ENCODE results near the gene VARS1. TPM values are rescaled to one million over a fixed set of nuclear protein-coding genes. Genes with fewer than 3 reads are reported as not detected.

Gene VARS1
- total RNA-seq, 1 experiment from 2014 or later: 132 TPM

GRCh38 chr6:31831350-31832215 lies 36.0 kb upstream of the VARS1 start:
- no peak for DNase-seq
- Mint-ChIP-seq H3K27me3 (ENCODE audit: insufficient read depth, unreplicated experiment) (no peaks in the 10 kb centered on the region), H3K9me3 (ENCODE audit: unreplicated experiment) (no peaks in the 10 kb centered on the region), H3K27ac (ENCODE audit: unreplicated experiment) (no peak overlapping the region), H3K4me3 (ENCODE audit: unreplicated experiment) (peak overlapping the region; percentile 90), H3K36me3 (ENCODE audit: insufficient read depth, unreplicated experiment) (peaks cover 51% of the 10 kb centered on the region), H3K4me1 (ENCODE audit: low read depth, unreplicated experiment) (peaks cover 8% of the 10 kb centered on the region)
- no TSS peak for BruUV-seq (replicated peaks)
- Histone ChIP-seq H3K4me3 (ENCODE audit: low read depth, low read length) (no peak overlapping the region; the same call in 1 of the 2 replicates), H3K27me3 (replicated peaks; ENCODE audit: control insufficient read depth, insufficient read depth, low read length) (no peaks in the 10 kb centered on the region), H3K9me3 (no peaks in the 10 kb centered on the region), H3K36me3 (ENCODE audit: control insufficient read depth, insufficient read depth, low read length) (peaks cover 2% of the 10 kb centered on the region; the same call in 1 of the 2 replicates), H3K4me1 (peaks cover under 1% of the 10 kb centered on the region; the same call in 1 of the 2 replicates)
- ChIA-PET CTCF (interaction anchor here (2.0 kb wide), 1 partner anchor 25 kb away, joined by 9 read pairs; the partner anchor contains the start of gene LSM2), POLR2A (interaction anchor here (0.7 to 0.8 kb wide), 2 partner anchors 16 to 176 kb away, joined by 3 to 19 read pairs; partner anchors contain the start of genes APOM, HSPA1A and HSPA1L)
- intact Hi-C loops (cut with micrococcal nuclease; ENCODE audit: unreplicated experiment): no loop called here
- TF ChIP-seq CTCF (IDR thresholded peaks at IDR 0.05; ENCODE audit: insufficient read depth in 1 of 2, low read depth in 1 of 2, low read length in 1 of 2, severe bottlenecking in 1 of 2, unreplicated experiment in 1 of 2): no peak

GRCh38 chr6:31830886-31831335 lies 35.4 kb upstream of the VARS1 start:
- Mint-ChIP-seq H3K4me3 (ENCODE audit: unreplicated experiment) (peak overlapping the region; percentile 90), H3K4me1 (ENCODE audit: low read depth, unreplicated experiment) (peaks cover 6% of the 10 kb centered on the region), H3K36me3 (ENCODE audit: insufficient read depth, unreplicated experiment) (peaks cover 44% of the 10 kb centered on the region), H3K9me3 (ENCODE audit: unreplicated experiment) (no peaks in the 10 kb centered on the region), H3K27me3 (ENCODE audit: insufficient read depth, unreplicated experiment) (no peaks in the 10 kb centered on the region), H3K27ac (ENCODE audit: unreplicated experiment) (peak overlapping the region; percentile 81)
- Histone ChIP-seq H3K4me3 (ENCODE audit: low read depth, low read length) (peak overlapping the region; percentile 42), H3K9me3 (no peaks in the 10 kb centered on the region), H3K27me3 (replicated peaks; ENCODE audit: control insufficient read depth, insufficient read depth, low read length) (no peaks in the 10 kb centered on the region), H3K36me3 (ENCODE audit: control insufficient read depth, insufficient read depth, low read length) (no peaks in the 10 kb centered on the region), H3K4me1 (peaks cover 7% of the 10 kb centered on the region)
- BruUV-seq (replicated peaks): no TSS peak
- TF ChIP-seq CTCF (IDR thresholded peaks at IDR 0.05; ENCODE audit: insufficient read depth in 1 of 2, low read depth in 1 of 2, low read length in 1 of 2, severe bottlenecking in 1 of 2, unreplicated experiment in 1 of 2): no peak
- ChIA-PET CTCF (interaction anchor here (0.9 to 2.0 kb wide), 4 partner anchors 16 to 101 kb away, joined by 3 to 9 read pairs (median 6); partner anchors contain the start of genes DDAH2, HSPA1A, HSPA1L and LSM2), POLR2A (interaction anchor here (0.6 kb wide), 2 partner anchors 18 to 93 kb away, joined by 3 to 6 read pairs; no protein-coding TSS in a partner anchor)
- DNase-seq: no peak
- intact Hi-C loops (cut with micrococcal nuclease; ENCODE audit: unreplicated experiment): loop anchor here (1.0 kb wide), 3 partner anchors 59 to 151 kb away; partner anchors contain the start of gene DDAH2

GRCh38 chr6:31829633-31830283 lies 34.2 kb upstream of the VARS1 start:
- peak overlapping the region; percentile 90 for H3K4me3 Mint-ChIP-seq (ENCODE audit: unreplicated experiment)
- H3K9me3 Mint-ChIP-seq (ENCODE audit: unreplicated experiment): no peaks in the 10 kb centered on the region
- Histone ChIP-seq H3K36me3 (ENCODE audit: control insufficient read depth, insufficient read depth, low read length) (no peaks in the 10 kb centered on the region), H3K27me3 (replicated peaks; ENCODE audit: control insufficient read depth, insufficient read depth, low read length) (no peaks in the 10 kb centered on the region), H3K9me3 (no peaks in the 10 kb centered on the region), H3K4me3 (ENCODE audit: low read depth, low read length) (peak overlapping the region; percentile 42), H3K4me1 (peaks cover 19% of the 10 kb centered on the region)
- H3K36me3 Mint-ChIP-seq (ENCODE audit: insufficient read depth, unreplicated experiment): peaks cover 42% of the 10 kb centered on the region
- TF ChIP-seq CTCF (IDR thresholded peaks at IDR 0.05; ENCODE audit: insufficient read depth in 1 of 2, low read depth in 1 of 2, low read length in 1 of 2, severe bottlenecking in 1 of 2, unreplicated experiment in 1 of 2): peak; percentile 21 to 29
- POLR2A ChIA-PET: interaction anchor here (0.6 to 1.4 kb wide), 4 partner anchors 23 to 1460 kb away, joined by 3 to 5 read pairs (median 4); partner anchors contain the start of genes C6orf47, LSM2, NEU1 and PFDN6
- DNase-seq: no peak
- peak overlapping the region; percentile 81 for H3K27ac Mint-ChIP-seq (ENCODE audit: unreplicated experiment)
- H3K27me3 Mint-ChIP-seq (ENCODE audit: insufficient read depth, unreplicated experiment): no peaks in the 10 kb centered on the region
- peaks cover 16% of the 10 kb centered on the region for H3K4me1 Mint-ChIP-seq (ENCODE audit: low read depth, unreplicated experiment)
- BruUV-seq (replicated peaks): no TSS peak
- intact Hi-C loops (cut with micrococcal nuclease; ENCODE audit: unreplicated experiment): loop anchor here (1.0 to 5.0 kb wide), 4 partner anchors 57 to 162 kb away; partner anchors contain the start of genes CSNK2B, DDAH2 and LY6G5B
- CTCF ChIA-PET: interaction anchor here (0.6 to 2.0 kb wide), 9 partner anchors 15 to 111 kb away, joined by 3 to 13 read pairs (median 3); partner anchors contain the start of genes HSPA1A, HSPA1L, LSM2 and NEU1

Data from Caco-2 (cell line).